Endodermal cell (in vitro differentiated cells): Measurements from ENCODE around the gene SPDYE6. TPM values are rescaled to one million over a fixed set of nuclear protein-coding genes. Genes with fewer than 3 reads are reported as not detected.

Source experiments
- DNase-seq: peaks from one replicate; pipeline ENCODE4 v3.0.0-alpha.2; 2017
- H3K27ac ChIP-seq: 2 replicates; pipeline ENCODE4 v1.5.1; 2013; ENCODE audit warnings: mild to moderate bottlenecking, low read depth, low read length, moderate library complexity
- H3K27me3 ChIP-seq: 2 replicates; pipeline ENCODE4 v1.6.1; 2013; ENCODE audit warnings: mild to moderate bottlenecking, low read length, moderate library complexity; ENCODE audit not compliant: insufficient read depth, control insufficient read depth, poor library complexity, severe bottlenecking
- H3K36me3 ChIP-seq: 2 replicates; pipeline ENCODE4 v1.7.0; 2013; ENCODE audit warnings: mild to moderate bottlenecking, low read length, moderate library complexity; ENCODE audit not compliant: control insufficient read depth, insufficient read depth
- H3K4me1 ChIP-seq: one replicate; pipeline ENCODE4 v1.7.0; 2013; ENCODE audit warnings: low read length; ENCODE audit not compliant: control insufficient read depth, insufficient read depth
- H3K4me3 ChIP-seq: 2 replicates; pipeline ENCODE4 v1.5.1; 2013; ENCODE audit warnings: mild to moderate bottlenecking, low read length, moderate library complexity
- H3K9ac ChIP-seq: 2 replicates; pipeline ENCODE4 v1.6.1; 2013; ENCODE audit warnings: mild to moderate bottlenecking, low read length, moderate library complexity; ENCODE audit not compliant: poor library complexity, severe bottlenecking; ENCODE audit errors: extremely low read depth
- H3K9me3 ChIP-seq: 2 replicates; pipeline ENCODE4 v1.6.1; 2013; ENCODE audit warnings: mild to moderate bottlenecking, low read length, moderate library complexity; ENCODE audit not compliant: control insufficient read depth
- H3K27ac Mint-ChIP-seq: 2 replicates; pipeline ENCODE4 v1.8.0; 2020; ENCODE audit warnings: mixed read lengths
- H3K27me3 Mint-ChIP-seq: 2 replicates; pipeline ENCODE4 v1.8.0; 2021; ENCODE audit warnings: mild to moderate bottlenecking, mixed read lengths; ENCODE audit not compliant: insufficient read depth
- H3K36me3 Mint-ChIP-seq: 2 replicates; pipeline ENCODE4 v1.8.0; 2020; ENCODE audit warnings: low read depth, mixed read lengths
- H3K4me1 Mint-ChIP-seq: 2 replicates; pipeline ENCODE4 v1.8.0; 2020; ENCODE audit warnings: mixed read lengths
- H3K4me3 Mint-ChIP-seq: 2 replicates; pipeline ENCODE4 v1.8.0; 2020; ENCODE audit warnings: mild to moderate bottlenecking, moderate library complexity, mixed read lengths
- H3K9me3 Mint-ChIP-seq: 2 replicates; pipeline ENCODE4 v1.8.0; 2020; ENCODE audit warnings: mild to moderate bottlenecking, mixed read lengths
- CTCF ChIP-seq: fragments of 200-600 bp; sonication (generic); conservative IDR thresholded peaks from 2 replicates; pipeline ENCODE4 v1.5.0; 2021; ENCODE audit warnings: antibody characterized with exemption, mild to moderate bottlenecking
- WGBS, 2 experiments: methylation state at CpG; one replicate each; pipeline versions ENCODE4 v1.1.5 to v1.1.7; 2013; ENCODE audit warnings: missing lambda C conversion rate in 2 of 2, mixed read lengths in 1 of 2; ENCODE audit not compliant: insufficient coverage in 1 of 2, insufficient read length in 1 of 2; 5-methylcytosine and 5-hydroxymethylcytosine counted together
- microRNA-seq: library from miRNA; unstranded; fragments of <30 nt; microRNA quantifications from one replicate; pipeline ENCODE4 v1.2.0, GENCODE V29; 2020; ENCODE audit warnings: borderline microRNAs expressed
- total RNA-seq, 2 donors: library from RNA; stranded (reverse); fragmentation: NEBNext Ultra II Directional in 1 of 2; extraction: Animal tissue kit (Norgen Biotek cat#: 25700) in 1 of 2; gene quantifications; 2 replicates in 1 of 2; 3 replicates in 1 of 2; pipeline ENCODE4 v1.2.1, GENCODE V29; 2021

SPDYE6 gene
- total RNA-seq, 2 donors from 2014 or later: not detected

GRCh38 chr7:102296179-102296438, 60.1 kb downstream of the SPDYE6 start:
- no peaks in the 10 kb centered on the region for H3K36me3 Mint-ChIP-seq
- Histone ChIP-seq H3K27me3 (no peaks in the 10 kb centered on the region), H3K4me1 (peaks cover 4% of the 10 kb centered on the region), H3K27ac (no peak overlapping the region), H3K9ac (no peak overlapping the region), H3K9me3 (no peaks in the 10 kb centered on the region), H3K4me3 (no peak overlapping the region), H3K36me3 (no peaks in the 10 kb centered on the region)
- no peaks in the 10 kb centered on the region for H3K9me3 Mint-ChIP-seq
- no peak overlapping the region for H3K4me3 Mint-ChIP-seq
- peaks cover 21% of the 10 kb centered on the region for H3K27me3 Mint-ChIP-seq
- DNase-seq: no peak
- no peak for TF ChIP-seq CTCF
- H3K27ac Mint-ChIP-seq: no peak overlapping the region
- peaks cover 16% of the 10 kb centered on the region for H3K4me1 Mint-ChIP-seq
- WGBS, 2 experiments: 85 to 87% methylated on average over 5 to 6 of the region's 6 CpGs

Small RNA genes lying within 50 kb of the gene (microRNA-seq; reads per million reads assigned to microRNA genes)
- gene MIR548O: not detected

Other genes starting within 250 kb of the SPDYE6 start
- 1 to 10 TPM; 8.0 to 8.7 TPM for gene SH2B2, start 69.6 kb downstream of the SPDYE6 start, total RNA-seq
- 10 to 100 TPM; 30.3 to 35.0 TPM for gene PRKRIP1, start 39.9 kb upstream of the SPDYE6 start, total RNA-seq
- 10 to 100 TPM; 24.3 to 26.1 TPM for gene ORAI2, start 77.1 kb upstream of the SPDYE6 start, total RNA-seq
- gene ALKBH4, start 108.4 kb upstream of the SPDYE6 start, total RNA-seq: 10 to 100 TPM; 16.2 to 17.2 TPM
- gene LRWD1, start 108.5 kb upstream of the SPDYE6 start, total RNA-seq: 10 to 100 TPM; 30.9 to 43.5 TPM
- 10 to 100 TPM; 48.6 to 59.0 TPM for gene POLR2J, start 122.5 kb upstream of the SPDYE6 start, total RNA-seq
- 10 to 100 TPM in 1 of 2 donors, 1 to 10 TPM in 1; 3.5 to 11.5 TPM for gene RASA4B, start 161.3 kb upstream of the SPDYE6 start, total RNA-seq
- 10 to 100 TPM in 1 of 2 donors, 1 to 10 TPM in 1; 9.8 to 25.5 TPM for gene UPK3BL2, start 187.3 kb upstream of the SPDYE6 start, total RNA-seq
- not detected for gene SPDYE2, start 194.8 kb upstream of the SPDYE6 start, total RNA-seq
- 10 to 100 TPM; 24.9 to 42.9 TPM for gene POLR2J3, start 216.1 kb upstream of the SPDYE6 start, total RNA-seq